DOHH2 (cell line): Measurements from ENCODE around the gene FAM186B.

Source experiments
- CTCF ChIP-seq: fragments of 200-600 bp; sonication (generic); IDR thresholded peaks from one replicate; pipeline ENCODE4 v1.5.1; 2014; ENCODE audit warnings: antibody characterized with exemption, mild to moderate bottlenecking, low read depth, low read length; ENCODE audit not compliant: poor library complexity, severe bottlenecking
- EZH2phosphoT487 ChIP-seq: fragments of 200-600 bp; sonication (generic); IDR thresholded peaks from 2 replicates; pipeline ENCODE4 v1.6.1; 2017; ENCODE audit warnings: borderline replicate concordance, mild to moderate bottlenecking, antibody characterized with exemption, low read length, moderate library complexity, mixed read lengths

DNA sequence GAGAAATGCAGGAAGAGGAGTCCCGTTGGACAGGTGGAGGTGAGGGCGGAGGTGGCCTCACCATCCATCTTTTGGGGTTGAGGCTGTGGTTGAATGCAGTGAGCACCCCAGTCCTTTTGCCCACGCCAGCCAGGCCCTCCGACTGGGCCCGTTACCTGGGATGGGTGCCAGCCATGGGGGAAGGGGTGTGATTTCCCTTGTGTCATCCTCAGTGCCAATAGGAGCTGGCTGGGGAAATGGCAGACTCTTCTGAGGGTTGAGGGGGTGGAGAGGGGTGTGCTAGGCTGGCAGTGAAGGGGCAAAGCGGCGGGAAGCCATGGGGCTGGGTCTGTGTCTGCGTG, 57.0 kb downstream of the FAM186B start:
- no peak for TF ChIP-seq CTCF
- no peak for TF ChIP-seq EZH2phosphoT487
